Stimulated activated CD4-positive, alpha-beta T cell treated with anti-CD3 and anti-CD28 coated beads, Interleukin-2, amount 100 ng/mL, for 4 hours (primary cell): ENCODE results near the gene LGR5.
"Not testable (repeated sequence)": the region's sequence is repeated elsewhere in the genome, so short reads cannot be mapped to it uniquely, and the experiment has no call there.

Experiments used
- DNase-seq: peaks from one replicate; pipeline ENCODE4 v3.0.0-alpha.2; 2020; ENCODE audit warnings: low read depth

The LGR5 gene

GRCh38 chr12:71551529-71551928 lies 111.9 kb downstream of the LGR5 start:
- no peak for DNase-seq

- no peak for DNase-seq
These were observed 113.3 kb downstream of the LGR5 start for GRCh38 chr12:71552728-71553501.

- no peak for DNase-seq
These were observed 115.6 kb downstream of the LGR5 start for GRCh38 chr12:71555191-71555590.

GRCh38 chr12:71555789-71556188 lies 116.2 kb downstream of the LGR5 start:
- DNase-seq, result not testable (repeated sequence)

- no peak for DNase-seq
These were observed 116.8 kb downstream of the LGR5 start for GRCh38 chr12:71556448-71556847.

- DNase-seq, result no peak
These were observed 117.3 kb downstream of the LGR5 start for GRCh38 chr12:71556875-71557274.

- no peak for DNase-seq
These were observed 118.8 kb downstream of the LGR5 start for GRCh38 chr12:71558445-71558844.

- DNase-seq, result no peak
These were observed 123.3 kb downstream of the LGR5 start for GRCh38 chr12:71562676-71563595.

- DNase-seq, result no peak
These were observed 125.9 kb downstream of the LGR5 start for GRCh38 chr12:71565535-71565934.

- DNase-seq, result no peak
These were observed 127.1 kb downstream of the LGR5 start for GRCh38 chr12:71566655-71567054.

GRCh38 chr12:71567537-71567936 lies 127.9 kb downstream of the LGR5 start:
- no peak for DNase-seq

- DNase-seq, result not testable (repeated sequence)
These were observed 130.3 kb downstream of the LGR5 start for GRCh38 chr12:71569885-71570284.

- no peak for DNase-seq
These were observed 136.9 kb downstream of the LGR5 start for GRCh38 chr12:71576496-71576895.

GRCh38 chr12:71578694-71579258 lies 139.2 kb downstream of the LGR5 start:
- DNase-seq, result no peak

- DNase-seq, result no peak
These were observed 141.6 kb downstream of the LGR5 start for GRCh38 chr12:71581206-71581605.

GRCh38 chr12:71582925-71583324 lies 143.3 kb downstream of the LGR5 start:
- DNase-seq, result no peak

GRCh38 chr12:71584356-71584755 lies 144.8 kb downstream of the LGR5 start:
- no peak for DNase-seq

GRCh38 chr12:71585218-71585617 lies 145.6 kb downstream of the LGR5 start:
- DNase-seq, result no peak

GRCh38 chr12:71587012-71587411 lies 147.4 kb downstream of the LGR5 start:
- no peak for DNase-seq

GRCh38 chr12:71589478-71589881 lies 149.9 kb downstream of the LGR5 start:
- DNase-seq, result no peak

- no peak for DNase-seq
These were observed 152.0 kb downstream of the LGR5 start for GRCh38 chr12:71591601-71592000.

GRCh38 chr12:71592841-71593240 lies 153.2 kb downstream of the LGR5 start:
- DNase-seq, result no peak
